ENCODE data around the gene FBXL16.

- no peak for TF ChIP-seq CTCF (conservative IDR thresholded peaks at IDR 0.05)
- TF ChIP-seq EZH2 (IDR thresholded peaks at IDR 0.05; ENCODE audit: low read depth): no peak
These were observed 51.6 kb downstream of the FBXL16 start for GRCh38 chr16:654034-654433.

Data from PC-9 (cell line).